HT-29 (cell line): ENCODE results near the gene CMTM7. TPM values are rescaled to one million over a fixed set of nuclear protein-coding genes. Genes with fewer than 3 reads are reported as not detected.

Experiments used
- DNase-seq: peaks from one replicate; pipeline ENCODE4 v3.0.0-alpha.2; 2015; ENCODE audit warnings: low spot score
- total RNA-seq: library from RNA; depleted of rRNA; stranded (reverse); fragments of >200 nt; shearing (Covaris generic); gene quantifications from 2 replicates; pipeline ENCODE4 v1.2.3, GENCODE V29; 2014

The CMTM7 gene
- total RNA-seq, 1 experiment from 2014 or later = 20.2 TPM

GRCh38 chr3:32413845-32414521 is 22.3 kb downstream of the CMTM7 start:
- DNase-seq = no peak

GRCh38 chr3:32414522-32415202 is 23.0 kb downstream of the CMTM7 start:
- no peak for DNase-seq

GRCh38 chr3:32419742-32420125 is 28.1 kb downstream of the CMTM7 start:
- DNase-seq = no peak

- peak; percentile 87 for DNase-seq
Observed at GRCh38 chr3:32420126-32421038, 28.7 kb downstream of the CMTM7 start.

- DNase-seq = peak; percentile 29
Observed at GRCh38 chr3:32421185-32421584, 29.5 kb downstream of the CMTM7 start.

GRCh38 chr3:32421991-32422859 is 30.6 kb downstream of the CMTM7 start:
- DNase-seq = peak; percentile 86

GRCh38 chr3:32422943-32423342 is 31.3 kb downstream of the CMTM7 start:
- DNase-seq = no peak

GRCh38 chr3:32423534-32423933 is 31.9 kb downstream of the CMTM7 start:
- DNase-seq = no peak

- DNase-seq = no peak
Observed at GRCh38 chr3:32423956-32424557, 32.4 kb downstream of the CMTM7 start.

- DNase-seq = no peak
Observed at GRCh38 chr3:32424581-32425250, 33.1 kb downstream of the CMTM7 start.

- no peak for DNase-seq
Observed at GRCh38 chr3:32428092-32429068, 36.7 kb downstream of the CMTM7 start.

- no peak for DNase-seq
Observed at GRCh38 chr3:32430900-32431299, 39.2 kb downstream of the CMTM7 start.

- no peak for DNase-seq
Observed at GRCh38 chr3:32431481-32431880, 39.8 kb downstream of the CMTM7 start.

- no peak for DNase-seq
Observed at GRCh38 chr3:32432045-32432710, 40.5 kb downstream of the CMTM7 start.

GRCh38 chr3:32432711-32433530 is 41.3 kb downstream of the CMTM7 start:
- no peak for DNase-seq

- DNase-seq = no peak
Observed at GRCh38 chr3:32434206-32434605, 42.6 kb downstream of the CMTM7 start.
